Measurements from ENCODE around the gene CA10. TPM values are rescaled to one million over a fixed set of nuclear protein-coding genes. Genes with fewer than 3 reads are reported as not detected.

The CA10 gene
- total RNA-seq, 1 experiment from 2014 or later = not detected

- H3K36me3 ChIP-seq (ENCODE audit: low read depth) = no peaks in the 10 kb centered on the region
- intact Hi-C loops (cut with micrococcal nuclease; ENCODE audit: unreplicated experiment) = no loop called here
- H3K9me3 ChIP-seq (ENCODE audit: insufficient read depth, low read depth) = no peaks in the 10 kb centered on the region
- ChIA-PET POLR2A (ENCODE audit: unreplicated experiment) (no interaction called here), CTCF (no interaction called here)
- no peak for DNase-seq
- no peak overlapping the region for H2AFZ ChIP-seq
- H3K4me1 ChIP-seq (replicated peaks; ENCODE audit: insufficient read depth) = no peaks in the 10 kb centered on the region
- no peaks in the 10 kb centered on the region for H4K20me1 ChIP-seq (ENCODE audit: insufficient read depth)
- H3K4me3 ChIP-seq = no peak overlapping the region
- TF ChIP-seq CTCF (conservative IDR thresholded peaks at IDR 0.05) (no peak), EZH2 (IDR thresholded peaks at IDR 0.05; ENCODE audit: low read depth) (no peak)
- no TSS peak for BruUV-seq (replicated peaks)
- H3K79me2 ChIP-seq (ENCODE audit: low read depth) = no peaks in the 10 kb centered on the region
- no peaks in the 10 kb centered on the region for H3F3A ChIP-seq (ENCODE audit: insufficient read depth, low read depth)
- H3K27ac ChIP-seq = no peak overlapping the region
- no peaks in the 10 kb centered on the region for H3K27me3 ChIP-seq (ENCODE audit: insufficient read depth, low read depth)
- no peak overlapping the region for H3K4me2 ChIP-seq
- H3K9me2 ChIP-seq (ENCODE audit: insufficient read depth) = no peaks in the 10 kb centered on the region
These were observed 389.8 kb downstream of the CA10 start for GRCh38 chr17:51768706-51769105.

- no peaks in the 10 kb centered on the region for H3K36me3 ChIP-seq (ENCODE audit: low read depth)
- BruUV-seq (replicated peaks) = no TSS peak
- no peaks in the 10 kb centered on the region for H3F3A ChIP-seq (ENCODE audit: insufficient read depth, low read depth)
- intact Hi-C loops (cut with micrococcal nuclease; ENCODE audit: unreplicated experiment) = no loop called here
- H3K9me3 ChIP-seq (ENCODE audit: insufficient read depth, low read depth) = no peaks in the 10 kb centered on the region
- ChIA-PET CTCF (no interaction called here), POLR2A (ENCODE audit: unreplicated experiment) (no interaction called here)
- no peak overlapping the region for H3K4me3 ChIP-seq
- H3K4me2 ChIP-seq = no peak overlapping the region
- H3K27ac ChIP-seq = no peak overlapping the region
- no peak overlapping the region for H2AFZ ChIP-seq
- H3K27me3 ChIP-seq (ENCODE audit: insufficient read depth, low read depth) = no peaks in the 10 kb centered on the region
- TF ChIP-seq EZH2 (IDR thresholded peaks at IDR 0.05; ENCODE audit: low read depth) = no peak
- no peak for TF ChIP-seq CTCF (conservative IDR thresholded peaks at IDR 0.05)
- H4K20me1 ChIP-seq (ENCODE audit: insufficient read depth) = no peaks in the 10 kb centered on the region
- no peaks in the 10 kb centered on the region for H3K9me2 ChIP-seq (ENCODE audit: insufficient read depth)
- no peaks in the 10 kb centered on the region for H3K79me2 ChIP-seq (ENCODE audit: low read depth)
- no peak for DNase-seq
- H3K4me1 ChIP-seq (replicated peaks; ENCODE audit: insufficient read depth) = no peaks in the 10 kb centered on the region
These were observed 391.2 kb downstream of the CA10 start for GRCh38 chr17:51767287-51767686.

- POLR2A ChIA-PET (ENCODE audit: unreplicated experiment) = no interaction called here
- H3K27ac ChIP-seq = no peak overlapping the region
- intact Hi-C loops (cut with micrococcal nuclease; ENCODE audit: unreplicated experiment) = no loop called here
- H3K9me2 ChIP-seq (ENCODE audit: insufficient read depth) = no peaks in the 10 kb centered on the region
- no peaks in the 10 kb centered on the region for H3K9me3 ChIP-seq (ENCODE audit: insufficient read depth, low read depth)
- BruUV-seq (replicated peaks) = no TSS peak
- no peaks in the 10 kb centered on the region for H3K36me3 ChIP-seq (ENCODE audit: low read depth)
- H2AFZ ChIP-seq = no peak overlapping the region
- CTCF ChIA-PET = no interaction called here
- H3K4me3 ChIP-seq = no peak overlapping the region
- H3K4me1 ChIP-seq (replicated peaks; ENCODE audit: insufficient read depth) = no peaks in the 10 kb centered on the region
- H3K4me2 ChIP-seq = no peak overlapping the region
- H3F3A ChIP-seq (ENCODE audit: insufficient read depth, low read depth) = no peaks in the 10 kb centered on the region
- H3K27me3 ChIP-seq (ENCODE audit: insufficient read depth, low read depth) = no peaks in the 10 kb centered on the region; the same call in 1 of the 2 replicates
- no peaks in the 10 kb centered on the region for H4K20me1 ChIP-seq (ENCODE audit: insufficient read depth)
- no peaks in the 10 kb centered on the region for H3K79me2 ChIP-seq (ENCODE audit: low read depth)
- TF ChIP-seq EZH2 (IDR thresholded peaks at IDR 0.05; ENCODE audit: low read depth) (no peak), CTCF (conservative IDR thresholded peaks at IDR 0.05) (no peak)
- DNase-seq = no peak
These were observed 393.0 kb downstream of the CA10 start for GRCh38 chr17:51765282-51766135.

Data from PC-9 (cell line).